ENCODE results near the gene SPAG16. TPM values are rescaled to one million over a fixed set of nuclear protein-coding genes. Genes with fewer than 3 reads are reported as not detected.

Gene SPAG16
- total RNA-seq, 4 donors from 2014 or later, result 1.2 to 30.8 (median 16.2) TPM

GRCh38 chr2:213545481-213545880 is 261.2 kb downstream of the SPAG16 start:
- in situ Hi-C loops (cut with MboI; ENCODE audit: low pct_ligation_motif_present in 1 of 4, low pct_unique_long_range_greater_than_20kb in 1 of 4, low sequenced_read_pairs in 3 of 4), result no loop called here
- 38 to 40% methylated on average over 2 of the region's 2 CpGs for WGBS, 2 donors (ENCODE audit: low coverage in 1 of 2)

GRCh38 chr2:213545964-213546475 is 261.8 kb downstream of the SPAG16 start:
- no peaks in the 10 kb centered on the region for H3K27me3 ChIP-seq
- H3K4me3 ChIP-seq, result no peak overlapping the region
- H3K36me3 ChIP-seq, result no peaks in the 10 kb centered on the region
- DNase-seq, result no peak
- in situ Hi-C loops (cut with MboI; ENCODE audit: low pct_ligation_motif_present in 1 of 4, low pct_unique_long_range_greater_than_20kb in 1 of 4, low sequenced_read_pairs in 3 of 4) (no loop called here), intact Hi-C loops (cut with DNase I; ENCODE audit: low total_unique reads) (no loop called here)
- H3K9me3 ChIP-seq, result no peaks in the 10 kb centered on the region
- H3K27ac ChIP-seq, result no peak overlapping the region
- TF ChIP-seq POLR2AphosphoS5 (IDR thresholded peaks at IDR 0.05), result no peak
- TF ChIP-seq POLR2A (IDR thresholded peaks at IDR 0.05), result no peak
- TF ChIP-seq CTCF (IDR thresholded peaks at IDR 0.05), result no peak
- TF ChIP-seq EP300 (IDR thresholded peaks at IDR 0.05; ENCODE audit: low read depth), result no peak
- H3K4me1 ChIP-seq, result no peaks in the 10 kb centered on the region

More at GRCh38 chr2:213545481-213545880, 261.2 kb downstream of the SPAG16 start:
- Histone ChIP-seq H3K9me3 (no peaks in the 10 kb centered on the region), H3K4me3 (no peak overlapping the region), H3K27ac (no peak overlapping the region), H3K27me3 (no peaks in the 10 kb centered on the region), H3K36me3 (no peaks in the 10 kb centered on the region), H3K4me1 (no peaks in the 10 kb centered on the region)
- intact Hi-C loops (cut with DNase I; ENCODE audit: low total_unique reads), result no loop called here
- TF ChIP-seq POLR2A (IDR thresholded peaks at IDR 0.05) (no peak), CTCF (IDR thresholded peaks at IDR 0.05) (no peak), POLR2AphosphoS5 (IDR thresholded peaks at IDR 0.05) (no peak), EP300 (IDR thresholded peaks at IDR 0.05; ENCODE audit: low read depth) (no peak)
- no peak for DNase-seq

- H3K27ac ChIP-seq, result no peak overlapping the region
- H3K4me1 ChIP-seq, result no peaks in the 10 kb centered on the region
- in situ Hi-C loops (cut with MboI; ENCODE audit: low pct_ligation_motif_present in 1 of 4, low pct_unique_long_range_greater_than_20kb in 1 of 4, low sequenced_read_pairs in 3 of 4) (no loop called here), intact Hi-C loops (cut with DNase I; ENCODE audit: low total_unique reads) (no loop called here)
- TF ChIP-seq POLR2A (IDR thresholded peaks at IDR 0.05) (no peak), CTCF (IDR thresholded peaks at IDR 0.05) (no peak), EP300 (IDR thresholded peaks at IDR 0.05; ENCODE audit: low read depth) (no peak), POLR2AphosphoS5 (IDR thresholded peaks at IDR 0.05) (no peak)
- WGBS, 2 donors (ENCODE audit: low coverage in 1 of 2), result 76 to 79% methylated on average over 1 of the region's 1 CpG
- H3K27me3 ChIP-seq, result no peaks in the 10 kb centered on the region
- no peaks in the 10 kb centered on the region for H3K36me3 ChIP-seq
- H3K4me3 ChIP-seq, result no peak overlapping the region
- H3K9me3 ChIP-seq, result no peaks in the 10 kb centered on the region
- no peak for DNase-seq
These were observed 267.3 kb downstream of the SPAG16 start for GRCh38 chr2:213551526-213551925.

- Histone ChIP-seq H3K36me3 (no peaks in the 10 kb centered on the region), H3K27ac (no peak overlapping the region), H3K4me3 (no peak overlapping the region), H3K4me1 (no peaks in the 10 kb centered on the region), H3K9me3 (no peaks in the 10 kb centered on the region), H3K27me3 (no peaks in the 10 kb centered on the region)
- intact Hi-C loops (cut with DNase I; ENCODE audit: low total_unique reads), result no loop called here
- no peak for DNase-seq
- 66 to 78% methylated on average over 4 to 5 of the region's 5 CpGs for WGBS, 2 donors (ENCODE audit: low coverage in 1 of 2)
- in situ Hi-C loops (cut with MboI; ENCODE audit: low pct_ligation_motif_present in 1 of 4, low pct_unique_long_range_greater_than_20kb in 1 of 4, low sequenced_read_pairs in 3 of 4), result no loop called here
- no peak for TF ChIP-seq EP300 (IDR thresholded peaks at IDR 0.05; ENCODE audit: low read depth)
- TF ChIP-seq CTCF (IDR thresholded peaks at IDR 0.05), result no peak
- no peak for TF ChIP-seq POLR2AphosphoS5 (IDR thresholded peaks at IDR 0.05)
- no peak for TF ChIP-seq POLR2A (IDR thresholded peaks at IDR 0.05)
These were observed 274.8 kb downstream of the SPAG16 start for GRCh38 chr2:213559053-213559452.

All from transverse colon (tissue), 4 donors.